Stomach smooth muscle (tissue), 2 donors: Measurements from ENCODE around the gene UNC119B.

Experiments used
- H3K27ac ChIP-seq: one replicate; pipeline ENCODE4 v1.7.0; 2013; ENCODE audit warnings: mild to moderate bottlenecking, low read length, inconsistent platforms
- H3K27me3 ChIP-seq, 2 donors: one replicate each; pipeline ENCODE4 v1.7.0; 2013; ENCODE audit warnings: low read length in 2 of 2; ENCODE audit not compliant: insufficient read depth in 2 of 2, control insufficient read depth in 1 of 2
- H3K36me3 ChIP-seq, 2 donors: one replicate each; pipeline ENCODE4 v1.7.0; 2013; ENCODE audit warnings: low read length in 2 of 2; ENCODE audit not compliant: control insufficient read depth in 2 of 2, insufficient read depth in 2 of 2
- H3K4me1 ChIP-seq: one replicate; pipeline ENCODE4 v1.7.0; 2013; ENCODE audit warnings: low read length; ENCODE audit not compliant: control insufficient read depth, insufficient read depth
- H3K4me3 ChIP-seq, 2 donors: one replicate each; pipeline ENCODE4 v1.7.0; 2013; ENCODE audit warnings: low read length in 2 of 2
- H3K9ac ChIP-seq, 2 donors: one replicate each; pipeline ENCODE4 v1.7.0; 2013; ENCODE audit warnings: low read length in 2 of 2, mild to moderate bottlenecking in 1 of 2
- H3K9me3 ChIP-seq, 2 donors: one replicate each; pipeline ENCODE4 v1.7.0; 2013; ENCODE audit warnings: low read length in 2 of 2; ENCODE audit not compliant: control insufficient read depth in 2 of 2
- donor health status: healthy.
- donor health status: Pancreatic carcinoma.

The UNC119B gene

GRCh38 chr12:120702637-120703036 lies 7.6 kb upstream of the UNC119B start:
- no peaks in the 10 kb centered on the region for H3K9me3 ChIP-seq
- H3K9ac ChIP-seq, result no peak overlapping the region
- H3K36me3 ChIP-seq, result peaks cover 20 to 35% of the 10 kb centered on the region in 2 donors
- H3K27ac ChIP-seq, result no peak overlapping the region
- H3K4me3 ChIP-seq, result no peak overlapping the region
- peaks cover 2% of the 10 kb centered on the region for H3K4me1 ChIP-seq
- H3K27me3 ChIP-seq, result no peaks in the 10 kb centered on the region

- peaks cover 2% of the 10 kb centered on the region for H3K4me1 ChIP-seq
- H3K27ac ChIP-seq, result no peak overlapping the region
- H3K9me3 ChIP-seq, result no peaks in the 10 kb centered on the region
- peaks cover 20 to 32% of the 10 kb centered on the region in 2 donors for H3K36me3 ChIP-seq
- H3K4me3 ChIP-seq, result no peak overlapping the region
- no peak overlapping the region for H3K9ac ChIP-seq
- H3K27me3 ChIP-seq, result no peaks in the 10 kb centered on the region
These were observed 6.8 kb upstream of the UNC119B start for GRCh38 chr12:120703311-120703942.

- Histone ChIP-seq H3K9ac (no peak overlapping the region), H3K9me3 (no peaks in the 10 kb centered on the region), H3K4me3 (no peak overlapping the region), H3K36me3 (peaks cover 13 to 17% of the 10 kb centered on the region in 2 donors), H3K27ac (no peak overlapping the region), H3K4me1 (peaks cover 6% of the 10 kb centered on the region), H3K27me3 (no peaks in the 10 kb centered on the region)
These were observed 4.6 kb upstream of the UNC119B start for GRCh38 chr12:120705618-120706017.

- Histone ChIP-seq H3K27ac (no peak overlapping the region), H3K27me3 (no peaks in the 10 kb centered on the region), H3K36me3 (peaks cover 13% of the 10 kb centered on the region in 2 donors), H3K4me3 (no peak overlapping the region), H3K4me1 (peaks cover 7% of the 10 kb centered on the region), H3K9me3 (no peaks in the 10 kb centered on the region), H3K9ac (no peak overlapping the region)
These were observed 4.2 kb upstream of the UNC119B start for GRCh38 chr12:120706029-120706428.

GRCh38 chr12:120708651-120709050 lies 1.6 kb upstream of the UNC119B start:
- no peak overlapping the region for H3K4me3 ChIP-seq
- peaks cover 2 to 7% of the 10 kb centered on the region in 2 donors for H3K36me3 ChIP-seq
- H3K27me3 ChIP-seq, result no peaks in the 10 kb centered on the region
- H3K4me1 ChIP-seq, result peaks cover 17% of the 10 kb centered on the region
- H3K27ac ChIP-seq, result no peak overlapping the region
- no peak overlapping the region for H3K9ac ChIP-seq
- no peaks in the 10 kb centered on the region for H3K9me3 ChIP-seq

- Histone ChIP-seq H3K9ac (peak overlapping the region; percentile 55 to 70), H3K4me3 (peak overlapping the region; percentile 59 to 81), H3K36me3 (peaks cover 3 to 11% of the 10 kb centered on the region in 2 donors), H3K27ac (peak overlapping the region; percentile 55), H3K27me3 (no peaks in the 10 kb centered on the region), H3K4me1 (peaks cover 19% of the 10 kb centered on the region), H3K9me3 (no peaks in the 10 kb centered on the region)
These were observed 593 bp downstream of the UNC119B start for GRCh38 chr12:120710805-120711296.

- peak overlapping the region; percentile 41 for H3K27ac ChIP-seq
- peaks cover 19% of the 10 kb centered on the region for H3K4me1 ChIP-seq
- peaks cover 8 to 16% of the 10 kb centered on the region in 2 donors for H3K36me3 ChIP-seq
- peak overlapping the region; percentile 59 to 81 for H3K4me3 ChIP-seq
- peak overlapping the region; percentile 55 to 70 for H3K9ac ChIP-seq
- H3K27me3 ChIP-seq, result no peaks in the 10 kb centered on the region
- no peaks in the 10 kb centered on the region for H3K9me3 ChIP-seq
These were observed 1.2 kb downstream of the UNC119B start for GRCh38 chr12:120711411-120711810.

- Histone ChIP-seq H3K9ac (no peak overlapping the region), H3K9me3 (no peaks in the 10 kb centered on the region), H3K27ac (no peak overlapping the region), H3K4me3 (no peak overlapping the region), H3K4me1 (peaks cover 19% of the 10 kb centered on the region), H3K27me3 (no peaks in the 10 kb centered on the region), H3K36me3 (peaks cover 15 to 23% of the 10 kb centered on the region in 2 donors)
These were observed 2.4 kb downstream of the UNC119B start for GRCh38 chr12:120712610-120713009.

GRCh38 chr12:120713861-120714482 lies 3.7 kb downstream of the UNC119B start:
- Histone ChIP-seq H3K9me3 (no peaks in the 10 kb centered on the region), H3K36me3 (peaks cover 25 to 33% of the 10 kb centered on the region in 2 donors), H3K4me3 (no peak overlapping the region), H3K4me1 (peaks cover 19% of the 10 kb centered on the region), H3K27me3 (no peaks in the 10 kb centered on the region), H3K27ac (no peak overlapping the region), H3K9ac (no peak overlapping the region)

GRCh38 chr12:120718055-120718454 lies 7.8 kb downstream of the UNC119B start:
- no peaks in the 10 kb centered on the region for H3K9me3 ChIP-seq
- peaks cover 59 to 66% of the 10 kb centered on the region in 2 donors for H3K36me3 ChIP-seq
- H3K27me3 ChIP-seq, result no peaks in the 10 kb centered on the region
- H3K9ac ChIP-seq, result no peak overlapping the region
- H3K4me3 ChIP-seq, result no peak overlapping the region
- no peak overlapping the region for H3K27ac ChIP-seq
- H3K4me1 ChIP-seq, result peaks cover 2% of the 10 kb centered on the region

- Histone ChIP-seq H3K4me3 (no peak overlapping the region), H3K27ac (no peak overlapping the region), H3K9me3 (no peaks in the 10 kb centered on the region), H3K36me3 (peaks cover 60 to 62% of the 10 kb centered on the region in 2 donors), H3K9ac (no peak overlapping the region), H3K27me3 (no peaks in the 10 kb centered on the region), H3K4me1 (peaks cover under 1% of the 10 kb centered on the region)
These were observed 8.8 kb downstream of the UNC119B start for GRCh38 chr12:120719072-120719471.
